G401.6 (cell line): ENCODE measurements around the gene EXOC7.
"Not testable (repeated sequence)": the region's sequence is repeated elsewhere in the genome, so short reads cannot be mapped to it uniquely, and the experiment has no call there.

Experiments used
- FAIRE-seq: peaks from 2 replicates; lab custom pipeline; 2012; peaks lifted over from hg19 to GRCh38; lab: Jason Lieb, UNC

The EXOC7 gene

DNA sequence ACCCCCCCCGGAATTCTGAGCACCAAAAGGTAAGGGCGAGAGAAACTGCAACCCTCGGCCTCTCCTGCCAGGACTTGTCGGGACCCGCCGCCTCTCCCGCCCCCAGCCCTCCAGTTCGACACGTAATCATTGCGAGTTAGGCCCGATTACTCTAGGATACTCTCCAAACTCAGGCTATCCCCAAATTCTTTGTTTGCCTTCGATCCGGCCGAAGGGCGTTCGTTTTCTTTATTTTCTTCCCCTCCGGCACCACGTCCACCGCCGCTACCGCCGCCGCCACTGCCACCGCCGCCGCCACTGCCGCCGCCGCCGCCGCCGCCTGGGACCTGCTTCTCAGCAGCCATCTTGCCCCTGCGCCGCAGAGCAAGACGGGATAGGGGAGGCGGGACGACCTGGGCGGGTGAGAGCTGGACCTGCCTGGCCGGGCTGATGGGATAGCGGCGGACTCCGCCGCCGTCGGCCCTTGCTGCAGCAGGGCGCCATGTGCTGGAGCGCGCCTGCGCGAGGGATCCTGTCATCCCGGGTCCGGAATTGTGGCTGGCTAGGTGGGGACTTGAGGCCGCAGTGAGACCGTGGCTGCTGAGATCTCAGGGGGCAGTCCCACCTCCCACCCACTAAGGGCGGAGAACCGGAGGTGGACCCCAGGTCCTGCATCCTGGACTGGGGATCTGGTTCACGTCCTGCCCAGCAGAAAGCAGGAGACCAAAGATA is 31.3 kb downstream of the EXOC7 start, which contains the start of gene SRP68:
Gene SRP68, minus strand, starts transcription at position 370 of the 711 bp plus-strand sequence. Its CDS starts 26 bp downstream, at position 344.
- peak; percentile 61 for FAIRE-seq

DNA sequence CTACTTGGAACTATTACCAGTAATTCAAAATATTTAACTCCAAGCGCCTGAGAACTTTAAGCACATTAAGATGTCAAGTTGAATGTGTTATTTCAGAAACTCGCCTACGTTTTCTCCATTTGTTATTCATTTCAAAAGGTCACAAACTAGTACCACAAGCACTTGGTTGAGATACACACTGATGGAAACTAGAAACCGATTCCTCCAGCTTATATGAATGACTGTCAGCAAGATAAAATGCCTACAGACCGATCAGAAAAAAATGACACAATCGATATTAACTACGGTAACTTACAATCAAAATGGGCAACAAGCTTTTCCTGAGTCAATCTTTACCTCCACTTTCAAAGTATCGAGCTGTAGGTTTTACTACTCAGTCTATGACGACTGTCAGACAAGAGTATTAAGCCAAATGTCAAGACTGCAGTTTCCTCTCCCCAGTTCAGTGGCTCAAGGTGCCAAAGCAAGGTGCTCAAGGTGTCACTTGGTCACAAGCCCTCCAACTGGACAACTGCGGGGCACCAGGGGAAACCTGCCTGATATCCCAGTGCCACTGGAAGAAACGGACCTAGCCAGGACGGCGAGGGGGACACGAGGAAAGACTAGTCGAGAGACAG is 31.9 kb downstream of the EXOC7 start:
- FAIRE-seq = no peak

DNA sequence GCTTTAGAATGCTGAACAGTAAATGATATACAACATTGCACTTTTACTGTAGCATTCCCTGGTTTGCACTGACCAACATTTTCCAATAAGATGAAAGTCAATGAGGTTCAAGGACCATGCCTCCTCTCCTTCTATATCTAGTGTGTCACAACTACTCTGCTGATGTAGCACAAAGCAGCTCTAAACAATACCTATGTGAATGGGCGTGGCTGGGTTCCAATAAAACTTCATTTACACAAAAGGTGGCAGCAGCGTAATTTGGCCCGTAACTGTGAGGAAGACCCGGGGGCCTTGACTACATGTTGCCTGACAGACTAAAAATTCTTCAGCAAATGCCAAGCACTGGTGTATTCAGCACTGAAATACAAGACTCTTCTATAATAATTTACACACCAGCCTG is 37.8 kb downstream of the EXOC7 start:
- no peak for FAIRE-seq

DNA sequence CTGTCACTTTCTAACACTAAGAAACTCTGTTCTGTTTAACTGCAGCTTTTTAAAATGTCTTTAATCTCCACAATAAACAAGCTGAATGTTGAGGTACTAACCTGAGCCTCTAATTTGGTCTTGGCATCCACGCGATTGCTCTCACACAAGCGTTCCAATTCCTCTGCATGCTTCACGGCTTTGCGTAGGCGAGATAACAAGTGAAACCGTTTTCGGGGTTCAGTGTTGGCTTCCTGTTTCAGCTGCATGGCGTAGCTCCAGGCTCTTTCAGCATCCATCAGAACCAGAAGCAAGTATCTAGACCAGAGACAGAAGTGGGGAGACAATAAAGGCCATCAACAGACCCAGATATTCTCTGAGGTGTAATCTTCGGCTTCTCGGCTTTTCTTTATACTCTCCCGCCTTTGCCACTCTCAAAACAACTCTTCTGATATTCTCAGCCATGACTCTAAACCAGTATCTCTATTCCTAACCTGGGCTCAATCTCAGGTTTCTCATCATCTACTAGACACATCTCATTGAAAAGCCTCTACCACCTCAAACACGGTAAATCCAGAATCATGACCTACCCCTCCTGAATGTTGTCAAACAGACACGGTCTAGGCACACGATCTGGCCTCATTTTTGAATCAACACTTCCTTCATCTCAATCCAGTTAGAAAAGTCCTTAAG is 39.6 kb downstream of the EXOC7 start:
- FAIRE-seq = no peak

DNA sequence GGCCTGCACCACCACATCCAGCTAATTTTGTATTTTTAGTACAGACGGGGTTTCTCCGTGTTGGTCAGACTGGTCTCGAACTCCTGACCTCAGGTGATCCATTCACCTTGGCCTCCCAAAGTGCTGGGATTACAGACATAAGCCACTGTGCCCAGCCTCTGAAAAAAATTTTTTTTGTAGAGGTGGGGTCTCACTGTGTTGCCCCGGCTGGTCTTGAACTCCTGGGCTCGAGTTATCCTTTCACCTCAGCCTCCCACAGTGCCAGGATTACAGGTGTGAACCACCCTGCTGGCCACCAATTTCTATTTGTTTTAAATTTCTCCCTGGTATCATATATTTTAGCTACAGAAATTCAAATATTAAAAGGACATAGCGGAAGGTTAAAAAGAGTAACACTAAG is 45.3 kb downstream of the EXOC7 start:
- FAIRE-seq = not testable (repeated sequence)

DNA sequence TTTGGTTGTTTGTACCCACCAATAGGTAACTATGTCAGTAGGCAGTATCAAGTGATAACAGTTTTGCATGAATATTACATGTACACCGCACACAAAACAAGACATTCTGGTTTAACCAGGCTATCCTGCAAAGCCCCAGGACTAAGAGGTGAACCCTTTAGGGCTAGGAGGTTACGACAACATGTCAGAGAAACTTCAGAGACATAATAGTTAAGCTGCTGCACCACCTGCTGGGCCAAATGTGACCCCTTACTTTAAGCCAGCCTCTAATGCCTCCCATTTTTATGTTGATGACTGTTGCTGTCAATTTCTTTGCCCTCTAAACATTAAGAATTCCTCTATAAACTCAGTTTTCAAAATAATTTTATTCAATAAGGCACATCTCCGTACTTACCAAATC is 46.7 kb downstream of the EXOC7 start:
- no peak for FAIRE-seq

DNA sequence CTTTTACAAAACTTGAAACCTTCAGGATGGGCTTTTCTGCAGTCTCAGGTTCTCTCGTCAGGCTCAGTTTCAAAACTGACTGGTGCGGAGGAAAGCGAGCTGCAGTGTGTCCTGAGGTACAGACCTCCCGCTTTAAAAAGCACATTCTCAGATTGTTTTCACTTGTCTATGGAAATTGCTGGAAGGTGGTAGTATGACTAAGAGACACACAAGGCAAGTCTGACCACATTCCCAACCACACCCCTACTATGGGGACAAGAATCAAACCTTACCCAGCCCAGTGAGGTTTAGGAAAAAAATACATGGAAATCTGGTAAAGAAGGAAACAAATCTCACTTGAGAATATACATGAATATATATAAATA is 49.5 kb downstream of the EXOC7 start:
- no peak for FAIRE-seq

DNA sequence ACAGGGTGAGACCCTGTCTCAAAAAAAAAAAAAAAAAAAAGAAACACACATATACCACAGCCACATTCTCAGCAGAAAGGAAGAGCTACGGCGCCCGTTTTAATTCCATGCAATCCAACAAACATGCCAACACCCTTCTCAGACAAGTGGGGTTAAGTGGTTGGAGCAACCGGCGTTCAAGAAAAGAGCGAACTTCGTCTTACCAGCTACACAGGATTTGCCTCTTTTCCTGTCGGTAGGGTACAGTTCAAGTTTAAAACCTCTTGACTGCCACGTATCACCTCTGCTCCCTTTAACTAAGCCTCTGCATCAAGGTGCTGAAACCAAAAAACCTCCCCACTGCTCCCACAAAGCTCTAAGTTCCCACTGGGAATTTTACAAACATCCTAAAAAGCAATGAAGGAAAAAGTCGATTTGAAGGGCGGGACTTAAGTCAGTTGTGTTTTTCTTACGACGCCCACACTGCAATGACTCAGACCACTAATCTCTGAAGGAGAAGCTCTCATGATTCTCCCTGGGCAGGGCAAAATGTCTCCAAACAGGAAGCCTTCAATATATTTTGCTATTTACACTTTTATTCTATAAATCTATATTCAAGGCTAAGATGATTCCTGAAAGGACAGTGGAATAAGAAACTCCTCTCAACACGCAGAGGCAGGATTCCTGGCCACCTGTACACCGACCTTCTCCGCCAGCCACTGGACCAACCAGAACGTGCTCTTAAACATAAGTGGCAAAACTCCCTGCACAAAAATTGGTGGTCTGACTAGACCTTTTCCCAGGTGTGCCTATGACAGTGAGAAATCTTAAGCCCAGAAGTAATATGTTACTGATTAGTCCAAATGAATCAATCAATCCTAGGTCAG is 50.1 kb downstream of the EXOC7 start:
- FAIRE-seq = no peak

DNA sequence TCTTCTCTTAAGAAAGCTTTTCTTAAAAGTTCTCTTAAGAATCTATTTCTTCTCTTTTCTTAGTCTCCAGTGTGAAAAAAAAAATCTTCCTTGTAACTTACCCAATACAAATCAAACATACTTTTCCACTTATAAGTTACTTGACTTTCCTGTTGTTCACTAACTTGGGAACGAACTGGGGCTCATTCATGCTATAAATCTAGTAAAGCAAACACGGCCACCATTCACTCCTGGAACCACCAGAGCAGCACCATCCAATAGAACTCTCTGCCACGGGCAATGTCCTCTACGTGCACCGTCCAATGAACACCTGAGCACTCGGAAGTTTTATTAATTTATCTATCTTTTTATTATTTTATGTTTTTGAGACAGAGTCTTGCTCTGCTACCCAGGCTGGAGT is 52.0 kb downstream of the EXOC7 start:
- no peak for FAIRE-seq

DNA sequence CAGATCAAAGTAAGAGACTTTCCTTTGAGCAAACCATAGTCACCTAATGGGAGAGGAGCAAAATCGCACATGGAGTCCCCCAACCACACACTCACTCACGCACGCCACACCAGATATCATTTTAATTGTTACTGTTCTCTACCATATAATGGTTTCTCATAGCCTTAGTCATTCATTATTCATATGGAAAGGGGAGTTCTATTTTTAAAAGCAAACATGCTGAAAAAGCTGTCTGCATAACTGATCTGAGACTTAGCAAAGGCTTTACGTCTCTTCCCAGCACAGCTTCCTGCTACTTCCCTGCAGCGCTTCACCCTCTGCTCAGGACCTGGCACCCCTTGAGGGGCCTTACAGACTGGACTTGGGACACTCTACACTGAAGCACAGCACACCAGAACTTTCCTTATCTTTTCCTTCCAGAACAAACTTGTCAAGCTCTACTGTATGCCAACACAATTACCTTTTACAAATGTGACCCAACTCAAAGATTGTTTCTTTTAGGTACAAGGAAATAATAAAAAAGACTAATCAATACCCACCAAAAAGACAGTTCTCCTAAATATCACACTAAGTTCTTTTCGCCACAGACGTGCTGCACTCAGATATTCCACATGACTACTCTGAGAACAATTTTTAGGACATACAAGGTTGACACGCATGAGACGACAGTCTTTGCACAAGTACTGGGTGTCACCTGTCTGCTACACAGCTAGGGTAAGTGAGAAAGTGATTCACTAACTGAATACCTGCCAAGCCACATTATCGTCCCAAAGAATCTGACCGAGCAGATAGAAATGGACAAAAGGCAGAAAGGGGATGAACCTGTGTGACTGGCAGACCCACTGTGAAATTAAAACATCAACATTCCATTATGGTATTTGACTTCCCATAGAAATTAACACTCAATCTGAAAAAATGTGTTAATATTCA is 52.8 kb downstream of the EXOC7 start:
- FAIRE-seq = no peak

DNA sequence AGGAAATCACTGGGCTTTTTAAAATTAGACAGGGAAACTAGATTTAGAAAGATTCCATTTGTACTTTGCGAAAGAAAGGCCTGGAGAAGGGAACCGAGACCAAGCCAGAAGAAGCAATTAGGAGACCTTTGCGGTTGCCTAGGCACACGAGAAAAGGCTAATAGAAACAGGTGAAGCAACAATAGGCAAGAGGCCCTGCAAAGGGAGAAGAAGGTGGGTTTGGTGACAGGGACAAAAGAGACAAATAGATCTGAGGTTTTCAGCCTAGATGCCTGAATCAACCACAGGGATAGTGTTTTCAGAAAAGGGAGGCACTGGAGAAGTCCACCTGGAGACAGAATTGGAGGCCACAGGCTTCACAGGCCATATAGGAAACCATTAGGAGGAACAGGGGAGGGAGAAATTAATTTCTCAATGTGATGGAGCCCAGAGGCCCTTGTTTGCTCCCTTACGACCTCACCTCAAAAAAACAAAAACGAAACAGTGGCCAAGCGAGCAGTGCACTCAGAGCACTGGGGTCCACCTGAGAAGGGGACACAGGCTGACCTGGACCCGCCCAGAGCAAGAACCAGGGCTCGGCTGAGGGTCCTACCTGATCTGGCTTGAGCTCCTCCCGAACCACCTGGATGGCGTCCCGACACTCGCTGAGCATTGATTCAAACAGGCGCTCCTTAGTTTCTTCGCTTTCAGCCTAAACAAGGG is 53.6 kb downstream of the EXOC7 start:
- no peak for FAIRE-seq

DNA sequence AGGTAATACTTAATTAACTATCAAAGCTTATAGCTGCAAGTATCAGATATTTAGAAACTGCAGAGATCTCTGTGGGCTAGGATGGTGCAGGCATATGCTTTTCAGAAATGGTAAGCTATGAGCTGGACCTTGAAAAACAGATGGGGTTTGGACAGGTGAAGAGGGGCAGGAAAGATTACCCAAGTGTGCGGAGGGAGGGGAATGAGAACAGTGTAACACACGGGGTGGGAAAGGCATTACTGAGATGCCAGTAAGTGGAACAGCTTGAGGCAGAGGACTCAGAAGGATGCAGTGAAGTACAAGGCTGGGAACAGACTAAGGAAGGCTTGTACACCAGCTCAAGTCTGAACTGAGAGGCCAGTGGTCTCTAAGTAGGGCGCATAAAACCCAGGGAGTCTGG is 54.3 kb downstream of the EXOC7 start:
- no peak for FAIRE-seq

DNA sequence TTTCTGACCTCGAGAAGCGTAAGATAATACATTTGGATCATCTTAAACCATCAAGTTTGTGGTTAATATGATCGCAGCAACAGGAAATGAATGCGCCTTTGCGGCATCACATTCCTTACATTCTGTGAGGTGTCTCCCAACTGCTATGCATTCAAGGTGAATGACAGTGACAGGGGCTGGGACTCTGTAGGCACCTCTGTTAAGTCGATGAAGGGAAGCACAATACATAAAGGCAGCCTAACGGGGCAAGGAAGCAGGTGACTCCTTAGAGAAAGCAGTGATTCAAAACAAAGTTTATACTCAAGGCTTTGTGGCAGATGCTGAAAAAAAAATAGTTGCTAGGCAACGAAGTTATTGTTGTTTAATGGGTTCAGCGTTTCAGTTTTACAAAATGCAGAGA is 54.9 kb downstream of the EXOC7 start:
- no peak for FAIRE-seq

DNA sequence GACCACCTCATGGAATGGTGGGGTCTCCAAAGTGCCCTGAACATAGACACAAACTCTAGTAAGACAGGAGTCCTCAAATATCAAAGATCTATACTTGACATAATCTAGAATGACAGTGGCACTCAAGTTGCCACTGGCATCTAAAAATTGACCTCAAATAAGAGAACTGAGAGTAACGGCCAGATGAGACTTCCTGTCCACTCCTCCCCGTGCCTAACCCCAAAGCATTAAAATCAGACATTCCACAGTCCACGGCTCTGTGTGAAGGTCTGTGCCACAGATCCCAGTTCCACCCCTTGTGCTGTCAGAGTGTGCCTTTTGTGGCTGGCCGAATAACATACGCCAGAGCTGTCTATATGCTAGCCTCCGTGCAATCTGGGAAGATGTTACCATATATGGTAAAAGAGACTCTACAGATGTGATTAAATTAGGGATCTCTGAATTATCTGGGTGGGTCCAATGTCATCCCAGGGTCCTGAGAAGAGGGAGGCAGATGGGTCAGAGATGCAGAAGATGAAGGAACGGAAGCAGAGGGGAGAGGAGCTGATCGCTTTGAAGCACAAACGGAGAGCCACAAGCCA is 55.5 kb downstream of the EXOC7 start:
- no peak for FAIRE-seq

DNA sequence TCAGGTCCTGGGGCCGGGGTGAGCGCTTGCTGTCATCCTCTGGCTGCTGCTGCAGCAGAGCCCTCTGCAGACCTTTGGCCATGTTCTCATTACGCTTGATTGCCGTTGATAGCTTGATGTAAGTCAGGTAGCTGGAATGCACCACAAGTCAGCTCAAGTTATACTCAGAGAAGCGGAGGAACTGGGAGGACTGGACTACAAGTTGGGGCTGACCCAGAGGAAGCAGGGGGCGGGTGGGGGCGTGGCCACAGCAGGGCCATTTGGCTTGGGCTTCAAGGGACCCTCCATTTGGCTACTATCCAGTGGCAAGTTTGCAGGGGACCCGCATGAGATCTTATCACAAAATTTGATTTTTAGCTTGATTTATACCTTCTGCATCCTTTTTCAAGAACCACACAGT is 57.5 kb downstream of the EXOC7 start:
- FAIRE-seq = no peak

DNA sequence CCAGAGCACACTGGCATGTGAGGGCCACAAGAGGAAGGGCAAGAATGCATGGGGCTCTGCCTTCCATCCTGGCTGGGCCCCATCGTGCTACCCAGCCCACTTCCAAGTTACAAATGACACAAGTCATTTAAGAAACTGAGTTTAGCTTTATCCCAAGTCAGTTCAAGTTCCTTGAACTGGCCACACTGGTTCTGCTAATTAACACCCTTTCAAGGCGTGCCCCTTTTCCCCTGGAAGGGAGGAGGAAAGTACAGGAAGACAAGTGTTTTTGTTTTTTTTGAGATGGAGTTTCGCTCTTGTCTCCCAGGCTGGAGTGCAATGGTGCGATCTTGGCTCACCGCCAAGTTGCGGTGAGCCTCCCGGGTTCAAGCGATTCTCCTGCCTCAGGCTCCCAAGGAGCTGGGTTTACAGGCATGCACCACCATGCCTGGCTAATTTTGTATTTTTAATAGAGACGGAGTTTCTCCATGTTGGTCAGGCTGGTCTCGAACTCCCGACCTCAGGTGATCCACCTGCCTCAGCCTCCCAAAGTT is 59.0 kb downstream of the EXOC7 start:
- not testable (repeated sequence) for FAIRE-seq

DNA sequence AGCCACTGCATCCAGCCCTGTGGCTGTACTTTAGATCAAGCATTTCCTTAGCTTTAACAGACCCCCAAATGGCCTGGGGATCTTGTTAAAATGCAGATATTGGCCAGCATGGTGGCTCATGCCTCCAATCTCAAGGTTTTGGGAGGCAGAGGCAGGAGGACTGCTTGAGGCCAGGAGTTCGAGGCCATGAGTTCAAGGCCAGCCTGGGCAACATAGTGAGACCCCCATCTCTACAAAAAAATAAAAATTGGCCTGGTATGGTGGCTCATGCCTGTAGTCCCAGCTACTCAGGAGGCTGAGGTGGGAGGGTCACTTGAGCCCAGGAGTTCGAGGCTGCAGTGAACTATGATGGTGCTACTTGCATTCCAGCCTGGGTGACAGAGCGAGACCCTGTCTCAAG is 60.7 kb downstream of the EXOC7 start:
- FAIRE-seq = not testable (repeated sequence)

DNA sequence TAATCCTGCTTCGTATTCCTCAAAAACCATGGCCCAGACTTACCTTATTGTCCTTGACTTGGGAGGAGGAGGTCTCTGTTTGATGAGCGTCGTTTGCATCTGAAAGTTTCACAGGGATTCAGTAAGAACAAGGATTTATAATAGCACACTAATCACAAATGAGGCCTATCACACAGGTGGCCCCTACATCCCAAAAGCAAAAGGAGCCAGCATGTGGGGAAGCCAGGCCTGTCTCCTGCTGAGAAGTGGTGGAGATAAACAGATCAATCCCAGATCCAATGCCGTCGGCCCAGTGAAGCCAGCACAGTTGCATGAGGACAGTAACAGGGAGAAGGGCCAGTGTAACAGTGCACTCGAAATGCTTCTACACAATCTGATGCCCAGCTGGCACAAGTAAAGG is 63.2 kb downstream of the EXOC7 start:
- FAIRE-seq = no peak

DNA sequence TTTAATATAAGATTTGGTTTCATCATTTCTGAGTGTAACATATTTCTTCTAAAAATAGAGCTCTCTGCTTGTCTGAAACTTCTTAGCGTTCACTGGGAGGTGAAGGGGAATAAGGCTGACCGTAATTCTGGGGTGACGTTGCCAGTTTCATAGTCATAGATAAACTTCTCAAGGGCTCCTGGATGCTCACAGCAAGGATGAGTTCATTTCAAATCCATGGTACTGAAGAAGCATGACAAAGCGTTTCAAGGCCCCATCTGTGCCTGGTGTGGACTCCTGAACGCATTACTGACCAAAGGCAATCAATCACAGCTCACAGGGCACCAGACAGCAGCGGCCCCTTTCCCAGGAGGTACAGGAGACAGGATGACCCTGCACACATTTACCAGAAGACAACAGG is 64.5 kb downstream of the EXOC7 start:
- no peak for FAIRE-seq

DNA sequence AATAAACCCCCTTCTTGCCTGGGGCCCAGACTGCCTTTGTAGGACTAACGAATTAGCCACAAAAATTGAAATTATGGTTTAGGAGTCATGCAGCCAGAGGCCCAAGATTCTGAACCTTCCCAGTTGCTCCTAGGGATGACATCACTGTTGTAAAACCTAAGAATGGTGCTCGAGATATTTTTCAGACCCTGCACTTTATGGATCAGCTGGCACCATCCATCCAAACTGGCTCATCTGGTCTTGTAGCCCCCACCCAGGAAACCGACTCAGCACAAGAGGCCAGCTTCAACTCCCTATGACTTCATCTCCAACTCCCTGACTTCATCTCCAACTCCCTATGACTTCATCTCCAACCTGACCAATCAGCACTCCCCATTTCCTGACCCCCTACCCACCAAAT is 65.5 kb downstream of the EXOC7 start:
- no peak for FAIRE-seq
